Body of pancreas (tissue), 4 donors: ENCODE measurements around the gene C15orf40. TPM values are rescaled to one million over a fixed set of nuclear protein-coding genes. Genes with fewer than 3 reads are reported as not detected.
A peak's percentile ranks its signal among the peaks of the same experiment; 100 is the strongest.

ENCODE experiments used
- ATAC-seq: fragments of 150-250 bp; one replicate; pipeline ENCODE4 v1.9.1; 2016
- DNase-seq, 4 donors: peaks; one replicate each; pipeline ENCODE4 v3.0.0-alpha.2; 2019
- H3K27ac ChIP-seq, 4 donors: fragments of 200-600 bp; sonication (generic); 1 replicate in 3 of 4; 2 replicates in 1 of 4; pipeline versions ENCODE4 v1.5.1 to v1.6.1; 2016 to 2019; ENCODE audit warnings: mild to moderate bottlenecking in 1 of 4, mixed read lengths in 1 of 4, moderate library complexity in 1 of 4
- H3K27me3 ChIP-seq, 2 donors: fragments of 200-600 bp; sonication (generic); one replicate each; pipeline ENCODE4 v1.6.0; 2016; ENCODE audit warnings: mild to moderate bottlenecking in 1 of 2
- H3K36me3 ChIP-seq, 2 donors: fragments of 200-600 bp; sonication (generic); replicated peaks in 1 of 2; 2 replicates each; pipeline ENCODE4 v1.5.1; 2016; ENCODE audit warnings: low read depth in 2 of 2; ENCODE audit not compliant: insufficient read depth in 1 of 2
- H3K4me1 ChIP-seq: fragments of 200-600 bp; sonication (generic); one replicate; pipeline ENCODE4 v1.6.0; 2016
- H3K4me3 ChIP-seq, 2 donors: fragments of 200-600 bp; sonication (generic); 1 replicate in 1 of 2; 2 replicates in 1 of 2; pipeline ENCODE4 v1.5.1; 2016 to 2019
- H3K9me3 ChIP-seq, 3 donors: fragments of 200-600 bp; sonication (generic); 1 replicate in 2 of 3; 2 replicates in 1 of 3; pipeline ENCODE4 v1.5.1; 2016
- POLR2A ChIP-seq, 3 donors: fragments of 450-650 bp; IDR thresholded peaks; one replicate each; pipeline ENCODE4 v1.6.1; 2016; ENCODE audit warnings: antibody characterized with exemption in 3 of 3, mild to moderate bottlenecking in 2 of 3
- WGBS, 2 donors: methylation state at CpG; one replicate each; pipeline ENCODE4 v1.1.5; 2017; 5-methylcytosine and 5-hydroxymethylcytosine counted together
- intact Hi-C: fragments of 100-400 bp; cut with DNase I; formaldehyde crosslinking; loops from one replicate; pipeline ENCODE4 v1.15.1; 2023
- total RNA-seq, 2 donors: library from RNA; depleted of rRNA; stranded (reverse); fragments of >200 nt; gene quantifications; one replicate each; pipeline ENCODE4 v1.1.0, GENCODE V29; 2016
- TF ChIP-seq, protein P1 (sequence below), 7 experiments: fragments of 450-650 bp in 4 of 7; fragments of 200-600 bp in 3 of 7; sonication (generic) in 3 of 7; IDR thresholded peaks; one replicate each; pipeline ENCODE4 v1.5.1; 2016 to 2019; ENCODE audit warnings: antibody characterized with exemption in 7 of 7

The C15orf40 gene
- total RNA-seq = 1 to 10 TPM; 9.3 to 9.6 TPM

DNA sequence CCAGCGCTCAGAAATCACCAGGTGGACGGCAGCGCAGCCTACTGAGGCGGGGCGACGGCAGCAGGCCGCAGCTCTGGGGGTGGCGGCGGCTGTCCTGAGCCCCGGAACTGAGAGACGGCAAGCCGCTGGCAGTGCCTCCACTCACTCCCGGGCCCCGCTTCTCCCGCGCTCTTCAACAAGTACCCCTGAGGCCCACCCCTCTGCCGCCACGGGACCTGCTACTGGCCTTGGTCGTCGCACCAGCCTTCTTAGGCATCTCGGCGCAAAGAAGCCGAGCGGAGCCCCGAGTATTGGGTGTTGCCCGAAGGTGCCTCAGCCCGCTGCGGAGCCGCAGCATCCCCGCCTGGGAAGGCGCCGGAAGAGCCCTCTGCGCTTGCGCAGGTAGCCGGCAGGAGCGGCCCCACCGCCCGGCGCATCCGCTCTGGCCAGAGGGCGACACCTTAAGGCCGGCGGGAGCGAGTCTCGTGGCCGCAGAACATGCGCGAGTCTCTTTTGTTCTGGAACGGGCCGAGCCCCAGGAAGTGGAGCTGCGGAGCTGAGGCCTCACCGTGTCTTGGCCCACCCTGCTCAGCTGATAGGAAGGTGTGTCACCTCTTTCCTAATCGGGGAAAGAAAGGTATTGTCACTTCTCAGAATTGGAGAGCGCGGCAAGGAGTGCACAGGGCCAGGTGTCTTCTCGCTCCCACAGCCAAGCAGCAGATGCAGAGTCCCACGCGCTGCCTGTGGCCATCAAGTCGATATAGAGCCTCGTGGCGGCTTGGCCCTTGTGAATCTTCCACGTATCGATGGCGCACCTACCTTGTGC, at the start of gene C15orf40:
C15orf40 (minus strand) TSS at position 369 of the 805 bp plus-strand sequence; CDS start at position 337, 32 bp downstream.
- no peaks in the 10 kb centered on the region for H3K27me3 ChIP-seq
- H3K27ac ChIP-seq = peak within 1 kb of the TSS; percentile 9 to 87 (median 74)
- DNase-seq = peak; percentile 90 to 93 (median 92)
- H3K36me3 ChIP-seq = peaks cover 0 to 2% of the 10 kb centered on the region in 2 donors
- intact Hi-C loops = no loop called here
- peak within 1 kb of the TSS; percentile 54 to 98 for H3K4me3 ChIP-seq
- peak; percentile 63 to 87 (median 83) for TF ChIP-seq POLR2A (IDR thresholded peaks at IDR 0.05)
- TF ChIP-seq, protein P1, sequence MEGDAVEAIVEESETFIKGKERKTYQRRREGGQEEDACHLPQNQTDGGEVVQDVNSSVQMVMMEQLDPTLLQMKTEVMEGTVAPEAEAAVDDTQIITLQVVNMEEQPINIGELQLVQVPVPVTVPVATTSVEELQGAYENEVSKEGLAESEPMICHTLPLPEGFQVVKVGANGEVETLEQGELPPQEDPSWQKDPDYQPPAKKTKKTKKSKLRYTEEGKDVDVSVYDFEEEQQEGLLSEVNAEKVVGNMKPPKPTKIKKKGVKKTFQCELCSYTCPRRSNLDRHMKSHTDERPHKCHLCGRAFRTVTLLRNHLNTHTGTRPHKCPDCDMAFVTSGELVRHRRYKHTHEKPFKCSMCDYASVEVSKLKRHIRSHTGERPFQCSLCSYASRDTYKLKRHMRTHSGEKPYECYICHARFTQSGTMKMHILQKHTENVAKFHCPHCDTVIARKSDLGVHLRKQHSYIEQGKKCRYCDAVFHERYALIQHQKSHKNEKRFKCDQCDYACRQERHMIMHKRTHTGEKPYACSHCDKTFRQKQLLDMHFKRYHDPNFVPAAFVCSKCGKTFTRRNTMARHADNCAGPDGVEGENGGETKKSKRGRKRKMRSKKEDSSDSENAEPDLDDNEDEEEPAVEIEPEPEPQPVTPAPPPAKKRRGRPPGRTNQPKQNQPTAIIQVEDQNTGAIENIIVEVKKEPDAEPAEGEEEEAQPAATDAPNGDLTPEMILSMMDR (IDR thresholded peaks at IDR 0.05) = peak; percentile 56 to 96 (median 84)
- ATAC-seq = peak; percentile 97
- H3K9me3 ChIP-seq = no peaks in the 10 kb centered on the region
- WGBS, 2 donors = 1% methylated on average over 25 to 64 of the region's 64 CpGs
- H3K4me1 ChIP-seq = peaks cover 30% of the 10 kb centered on the region

DNA sequence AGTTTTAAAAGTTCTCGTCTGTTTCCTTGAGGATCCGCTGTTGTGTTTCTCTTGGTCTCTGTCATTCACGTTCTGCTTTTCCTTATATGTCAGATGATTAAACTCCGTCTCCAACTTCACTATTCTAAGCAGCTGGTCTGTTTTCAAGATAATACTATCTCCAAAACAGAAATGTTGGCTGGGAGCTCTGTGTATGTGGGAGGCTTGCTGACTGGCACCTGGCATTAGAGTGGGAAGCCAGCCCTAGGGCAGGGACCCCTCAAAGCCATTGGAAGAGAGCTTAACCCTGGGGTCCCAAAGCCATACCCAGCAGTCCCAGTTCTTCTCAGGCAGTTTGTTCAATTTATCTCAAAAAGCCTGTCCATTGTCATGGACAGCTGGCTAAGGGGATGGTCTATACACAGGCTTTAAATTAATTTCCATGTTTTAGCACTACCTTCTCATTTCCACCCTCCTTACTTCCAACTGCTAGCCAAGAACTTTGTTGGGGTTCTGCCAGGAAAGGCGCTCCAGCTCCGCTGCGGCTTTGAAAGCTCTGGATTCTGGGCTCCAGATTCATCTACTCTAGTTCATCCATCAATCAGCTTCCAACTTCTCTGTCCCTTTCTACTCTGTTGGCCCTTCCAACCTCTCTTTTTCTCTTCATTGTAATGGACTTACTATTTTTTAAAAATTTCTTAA, 46.4 kb upstream of the C15orf40 start:
- ATAC-seq = no peak

DNA sequence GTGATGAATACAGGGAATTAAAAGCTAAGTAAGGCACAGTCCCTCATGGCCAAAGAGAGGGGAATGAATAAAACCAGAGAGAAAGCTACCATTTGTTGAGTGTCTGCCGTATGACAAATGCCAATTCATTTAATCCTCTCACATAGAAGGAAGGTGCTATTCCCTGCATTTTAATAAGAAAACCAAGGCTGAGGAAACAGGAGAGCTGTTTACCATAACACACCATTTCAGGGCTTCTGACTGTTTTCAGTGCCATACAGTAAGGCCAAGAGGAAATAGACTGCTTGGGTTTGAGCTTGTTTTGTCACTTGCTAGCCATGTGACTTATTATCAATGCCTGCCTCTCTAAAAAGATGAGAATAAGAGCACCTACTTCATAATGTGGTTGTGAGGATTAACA, 45.6 kb upstream of the C15orf40 start:
- no peak for TF ChIP-seq POLR2A (IDR thresholded peaks at IDR 0.05)
- TF ChIP-seq, protein P1 (IDR thresholded peaks at IDR 0.05) = no peak
- peaks cover 23% of the 10 kb centered on the region for H3K4me1 ChIP-seq
- intact Hi-C loops = no loop called here
- no peaks in the 10 kb centered on the region for H3K27me3 ChIP-seq
- no peak overlapping the region for H3K4me3 ChIP-seq
- ATAC-seq (no peak), DNase-seq (no peak)
- H3K36me3 ChIP-seq = peaks cover 0 to 3% of the 10 kb centered on the region in 2 donors
- H3K27ac ChIP-seq = no peak overlapping the region
- WGBS, 2 donors = 77 to 92% methylated on average over 1 of the region's 1 CpG
- H3K9me3 ChIP-seq = no peaks in the 10 kb centered on the region

More for the DNA sequence above, 46.4 kb upstream of the C15orf40 start:
- intact Hi-C loops = no loop called here
- Histone ChIP-seq H3K4me3 (no peak overlapping the region), H3K4me1 (peaks cover 31% of the 10 kb centered on the region), H3K9me3 (no peaks in the 10 kb centered on the region), H3K27me3 (no peaks in the 10 kb centered on the region), H3K36me3 (peaks cover 0 to 3% of the 10 kb centered on the region in 2 donors), H3K27ac (no peak overlapping the region)
- peak in 3 of 4 donors; percentile 16 to 37 (median 29) for DNase-seq
- WGBS, 2 donors = 31 to 36% methylated on average over 7 of the region's 7 CpGs
- no peak for TF ChIP-seq POLR2A (IDR thresholded peaks at IDR 0.05)
- TF ChIP-seq, protein P1 (IDR thresholded peaks at IDR 0.05) = no peak

DNA sequence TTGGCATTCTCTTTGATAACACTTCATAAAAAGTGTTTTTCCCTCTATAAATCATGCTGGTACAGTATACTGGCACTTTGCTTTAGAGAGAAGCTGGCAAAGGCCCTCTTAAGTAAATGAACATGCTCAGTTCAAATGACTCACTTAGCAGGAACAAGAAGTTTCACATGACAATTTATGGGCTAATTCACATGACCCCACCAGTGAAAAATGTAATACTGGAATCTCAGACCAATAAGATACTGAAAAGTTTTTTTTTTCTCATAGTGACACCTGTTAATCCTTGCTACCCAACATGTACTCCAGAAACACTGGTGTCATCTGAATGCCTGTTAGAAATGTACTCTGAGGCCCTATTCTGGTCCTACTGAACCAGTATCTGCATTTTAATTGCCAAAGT, 41.7 kb upstream of the C15orf40 start:
- ATAC-seq (peak; percentile 77), DNase-seq (peak in 1 of 4 donors; percentile 20)
- no peak for TF ChIP-seq POLR2A (IDR thresholded peaks at IDR 0.05)
- TF ChIP-seq, protein P1 (IDR thresholded peaks at IDR 0.05) = no peak
- intact Hi-C loops = no loop called here
- Histone ChIP-seq H3K27me3 (no peaks in the 10 kb centered on the region), H3K36me3 (peaks cover 2 to 6% of the 10 kb centered on the region in 2 donors), H3K27ac (peak overlapping the region in 2 of 4 donors; percentile 35 to 80), H3K4me3 (no peak overlapping the region), H3K4me1 (peaks cover 15% of the 10 kb centered on the region), H3K9me3 (no peaks in the 10 kb centered on the region)
